Activated naive CD4-positive, alpha-beta T cell treated with anti-CD3 and anti-CD28 coated beads, Interleukin-2, amount 10 ng/mL, durations not matched to agents 5 hours and 36 hours (primary cell): ENCODE results near the gene CBLIF. TPM values are rescaled to one million over a fixed set of nuclear protein-coding genes. Genes with fewer than 3 reads are reported as not detected.

ENCODE experiments used
- total RNA-seq, 2 experiments: library from RNA; stranded (reverse); gene quantifications; one replicate each; pipeline ENCODE4 v1.2.3, GENCODE V29; 2021

CBLIF gene
- not detected for total RNA-seq

DNA sequence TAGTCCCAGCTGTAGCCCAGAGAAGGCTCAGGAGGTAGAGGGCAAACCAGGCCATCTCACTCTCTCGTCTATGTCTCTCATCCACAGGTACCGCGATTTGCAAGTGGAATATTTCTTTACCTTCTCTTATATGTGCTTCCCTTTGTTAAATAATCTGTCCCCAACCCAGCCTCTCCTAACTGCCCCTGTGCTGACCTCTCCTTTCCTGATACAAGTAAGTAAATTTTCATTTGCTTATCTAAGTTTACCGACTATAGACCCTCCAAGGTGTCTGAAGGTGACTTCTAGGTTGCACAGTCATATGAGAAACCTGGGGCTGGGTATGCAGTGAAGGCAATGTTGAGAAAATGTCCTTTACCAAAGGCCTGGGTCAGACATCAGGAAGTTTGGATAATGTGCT, at the start of gene CBLIF:
TSS of gene CBLIF (minus strand) at position 101 of the 400 bp plus-strand sequence. CDS start at position 55, 46 bp downstream.

DNA sequence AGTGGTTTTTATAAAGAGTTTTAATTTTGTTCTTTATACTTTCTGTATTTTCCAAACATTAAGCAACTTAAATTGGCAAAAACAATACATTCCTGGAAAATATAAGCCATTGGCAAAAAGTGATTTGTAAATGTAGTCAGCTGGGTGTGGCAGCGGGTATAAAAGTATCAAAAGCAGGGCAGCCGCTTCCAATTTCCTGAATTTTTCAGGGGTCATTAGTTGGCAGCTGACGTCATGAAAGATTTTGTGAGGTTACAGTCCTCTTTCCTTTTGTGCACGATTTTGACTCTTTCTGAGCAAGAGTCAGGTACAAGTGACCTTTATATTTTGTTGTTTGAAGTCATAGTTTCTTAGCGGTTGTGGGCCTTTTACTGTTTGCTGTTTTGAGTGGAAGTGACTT, 33.3 kb upstream of the CBLIF start, which contains the start of gene OOSP3:
TSS of gene OOSP3 (plus strand) at position 208 of the 400 bp plus-strand sequence. CDS start at position 235, 27 bp downstream.

DNA sequence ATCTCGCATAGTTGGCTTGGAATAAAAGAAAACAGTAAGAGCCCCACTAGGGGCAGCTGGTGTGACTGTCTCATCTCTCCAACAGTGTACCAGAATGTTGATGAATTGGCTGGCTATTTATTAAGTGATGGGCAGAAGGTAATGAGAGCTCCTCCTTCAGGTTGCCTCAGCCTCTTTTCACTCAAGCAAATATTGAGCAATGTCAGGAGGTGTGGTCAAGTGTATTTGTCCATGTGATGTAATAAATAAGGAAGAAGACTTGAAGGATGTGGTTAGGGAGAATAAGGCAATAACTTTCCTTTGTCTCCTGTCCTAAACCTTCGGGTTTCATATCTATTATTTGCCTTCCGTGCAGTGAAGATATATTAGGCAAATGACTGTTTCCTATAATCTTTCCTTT, 21.1 kb upstream of the CBLIF start, which contains the start of gene TCN1:
TSS of gene TCN1 (minus strand) at position 91 of the 400 bp plus-strand sequence. CDS start at position 74, 17 bp downstream.

DNA sequence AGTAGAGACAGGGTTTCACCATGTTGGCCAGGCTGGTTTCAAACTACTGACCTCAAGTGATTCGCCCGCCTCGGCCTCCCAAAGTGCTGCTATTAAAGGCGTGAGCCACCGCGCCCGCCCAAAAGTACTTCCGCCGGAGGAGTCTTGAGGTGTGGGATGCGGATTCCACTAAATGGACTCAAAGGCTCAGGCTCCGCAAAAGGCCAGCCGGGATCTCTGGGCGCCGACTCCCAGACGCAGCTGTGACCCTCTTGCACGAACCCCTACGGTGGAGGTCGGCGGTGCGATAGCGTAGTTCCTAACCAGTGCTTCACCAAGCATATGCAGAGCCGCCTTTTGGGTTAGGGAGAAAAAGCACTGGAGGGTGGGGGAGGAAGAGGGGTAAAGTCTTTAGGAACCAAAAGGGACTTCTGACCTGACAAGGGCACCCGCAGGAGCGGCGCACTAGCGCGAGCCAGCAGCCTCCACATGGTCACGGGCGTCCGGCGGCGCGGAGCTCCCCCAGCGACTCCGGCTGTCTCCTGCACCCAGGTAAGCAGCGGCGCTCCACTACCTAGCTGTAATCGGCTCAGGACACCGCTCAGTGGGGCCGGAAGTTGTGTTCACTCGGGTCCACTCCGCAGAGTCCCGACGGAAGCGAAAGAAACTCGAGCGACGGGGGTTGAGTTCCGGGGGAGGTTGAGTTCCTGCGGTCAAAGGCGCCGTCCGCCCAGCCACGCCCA, 34.9 kb downstream of the CBLIF start, which contains the start of gene MRPL16:
TSS of gene MRPL16 (minus strand) at position 590 of the 722 bp plus-strand sequence. CDS start at position 470, 120 bp downstream.

Other genes with a start within 250 kb of the CBLIF start
- gene OSBP, start 229.7 kb downstream of the CBLIF start, total RNA-seq, result 10 to 100 TPM; 38.6 to 41.1 TPM
- 10 to 100 TPM; 43.4 to 44.8 TPM for gene PATL1, start 176.5 kb downstream of the CBLIF start, total RNA-seq
- not detected for gene OR10V1, start 131.7 kb downstream of the CBLIF start, total RNA-seq
- 10 to 100 TPM; 39.3 to 40.2 TPM for gene STX3, start 90.1 kb downstream of the CBLIF start, total RNA-seq
- 10 to 100 TPM; 60.9 to 65.9 TPM for gene MRPL16, start 34.7 kb downstream of the CBLIF start, total RNA-seq
- gene TCN1, start 21.0 kb upstream of the CBLIF start, total RNA-seq, result not detected
- gene OOSP3, start 33.3 kb upstream of the CBLIF start, total RNA-seq, result not detected
- gene OOSP1, start 92.9 kb upstream of the CBLIF start, total RNA-seq, result not detected
- not detected for gene OOSP4A, start 118.5 kb upstream of the CBLIF start, total RNA-seq
- gene OOSP4B, start 171.7 kb upstream of the CBLIF start, total RNA-seq, result not detected
- not detected for gene OOSP2, start 194.9 kb upstream of the CBLIF start, total RNA-seq
- not detected for gene MS4A3, start 211.2 kb upstream of the CBLIF start, total RNA-seq
- gene MS4A2, start 243.2 kb upstream of the CBLIF start, total RNA-seq, result not detected